ENCODE results near the gene CD2AP. TPM values are rescaled to one million over a fixed set of nuclear protein-coding genes. Genes with fewer than 3 reads are reported as not detected.

CD2AP gene
- total RNA-seq, 2 experiments from 2014 or later, result 28.3 to 29.2 TPM

DNA sequence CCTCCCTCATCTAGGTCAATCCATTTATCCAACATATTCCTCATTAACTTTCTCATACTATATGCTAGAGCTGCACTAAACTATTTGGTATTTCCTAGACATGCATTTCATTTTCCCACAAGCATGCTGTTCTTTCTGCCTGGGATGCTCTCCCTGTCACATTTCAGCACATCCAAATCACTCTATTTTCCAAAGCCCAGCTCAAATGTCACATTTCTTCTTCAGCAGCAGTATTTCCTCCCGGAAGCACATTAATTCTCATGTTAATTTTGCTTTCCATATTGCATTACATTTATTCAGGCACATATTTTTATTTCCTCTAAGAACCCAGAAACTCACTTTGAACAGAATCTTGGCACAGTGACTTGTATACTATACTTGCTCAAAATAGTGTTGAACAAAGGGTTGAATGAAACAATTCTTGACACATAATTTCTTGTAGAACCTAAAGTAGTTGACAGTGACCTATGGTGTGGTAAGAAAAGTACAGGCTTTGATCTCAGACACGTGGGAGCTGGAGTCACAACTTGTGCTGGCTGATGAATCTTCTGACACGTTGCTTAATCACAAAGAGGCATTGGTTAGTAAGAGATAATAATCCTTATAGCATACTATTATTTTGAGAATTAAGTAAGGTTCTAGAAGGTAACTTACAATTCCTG is 30.8 kb upstream of the CD2AP start:
- ATAC-seq (peak; percentile 92), DNase-seq (peak; percentile 43)
- intact Hi-C loops (cut with micrococcal nuclease), result no loop called here
- TF ChIP-seq, protein P1, sequence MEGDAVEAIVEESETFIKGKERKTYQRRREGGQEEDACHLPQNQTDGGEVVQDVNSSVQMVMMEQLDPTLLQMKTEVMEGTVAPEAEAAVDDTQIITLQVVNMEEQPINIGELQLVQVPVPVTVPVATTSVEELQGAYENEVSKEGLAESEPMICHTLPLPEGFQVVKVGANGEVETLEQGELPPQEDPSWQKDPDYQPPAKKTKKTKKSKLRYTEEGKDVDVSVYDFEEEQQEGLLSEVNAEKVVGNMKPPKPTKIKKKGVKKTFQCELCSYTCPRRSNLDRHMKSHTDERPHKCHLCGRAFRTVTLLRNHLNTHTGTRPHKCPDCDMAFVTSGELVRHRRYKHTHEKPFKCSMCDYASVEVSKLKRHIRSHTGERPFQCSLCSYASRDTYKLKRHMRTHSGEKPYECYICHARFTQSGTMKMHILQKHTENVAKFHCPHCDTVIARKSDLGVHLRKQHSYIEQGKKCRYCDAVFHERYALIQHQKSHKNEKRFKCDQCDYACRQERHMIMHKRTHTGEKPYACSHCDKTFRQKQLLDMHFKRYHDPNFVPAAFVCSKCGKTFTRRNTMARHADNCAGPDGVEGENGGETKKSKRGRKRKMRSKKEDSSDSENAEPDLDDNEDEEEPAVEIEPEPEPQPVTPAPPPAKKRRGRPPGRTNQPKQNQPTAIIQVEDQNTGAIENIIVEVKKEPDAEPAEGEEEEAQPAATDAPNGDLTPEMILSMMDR (IDR thresholded peaks at IDR 0.05), result no peak
- Mint-ChIP-seq H3K4me3 (no peak overlapping the region), H3K36me3 (ENCODE audit: low read depth) (no peaks in the 10 kb centered on the region), H3K27me3 (no peaks in the 10 kb centered on the region), H3K27ac (no peak overlapping the region), H3K4me1 (ENCODE audit: low read depth) (peaks cover 13% of the 10 kb centered on the region), H3K9me3 (no peaks in the 10 kb centered on the region)
- ChIA-PET POLR2A (no interaction called here), CTCF (no interaction called here)

DNA sequence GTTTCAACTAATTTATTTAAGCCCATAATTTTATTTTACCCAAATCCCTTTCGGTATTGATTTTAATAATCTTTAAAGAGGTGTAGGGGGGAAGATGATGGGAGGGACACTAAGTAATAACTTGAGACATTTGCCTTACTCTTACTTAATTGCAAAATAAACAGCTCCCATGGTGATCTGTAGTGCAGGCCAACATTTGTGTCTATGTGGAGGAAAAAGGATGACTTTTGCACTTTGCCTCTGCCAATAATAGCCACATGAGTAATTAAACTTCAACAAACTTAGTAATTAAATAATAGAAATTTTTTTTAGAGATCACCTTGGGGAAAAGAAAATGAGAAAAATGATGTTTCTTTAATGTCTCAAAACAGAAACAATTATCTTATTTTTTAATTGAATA is 29.9 kb upstream of the CD2AP start:
- TF ChIP-seq, protein P1 (IDR thresholded peaks at IDR 0.05), result no peak
- Mint-ChIP-seq H3K4me1 (ENCODE audit: low read depth) (peaks cover 13% of the 10 kb centered on the region), H3K27me3 (no peaks in the 10 kb centered on the region), H3K27ac (no peak overlapping the region), H3K9me3 (no peaks in the 10 kb centered on the region), H3K36me3 (ENCODE audit: low read depth) (no peaks in the 10 kb centered on the region), H3K4me3 (no peak overlapping the region)
- ChIA-PET CTCF (no interaction called here), POLR2A (no interaction called here)
- ATAC-seq (no peak), DNase-seq (no peak)
- intact Hi-C loops (cut with micrococcal nuclease), result no loop called here

DNA sequence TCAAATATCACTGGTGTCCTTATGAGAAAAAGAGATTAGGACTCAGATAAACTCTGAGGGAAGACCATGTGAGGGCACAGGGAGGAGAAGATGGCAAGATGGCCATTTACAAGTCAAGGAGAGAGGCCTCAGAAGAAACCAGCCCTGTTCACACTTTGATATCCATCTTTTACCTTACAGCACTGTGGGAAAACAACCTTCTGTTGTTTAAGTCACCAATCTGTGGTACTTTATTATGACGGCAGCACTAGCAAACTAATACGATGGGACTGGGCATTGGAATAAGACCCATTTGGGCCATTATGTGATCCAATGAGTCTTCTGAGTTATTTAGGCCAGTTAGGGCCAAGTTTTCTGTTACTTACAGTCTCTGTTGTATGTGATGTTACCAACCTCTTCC is 26.4 kb upstream of the CD2AP start:
- ChIA-PET POLR2A (no interaction called here), CTCF (no interaction called here)
- Mint-ChIP-seq H3K9me3 (no peaks in the 10 kb centered on the region), H3K27me3 (no peaks in the 10 kb centered on the region), H3K36me3 (ENCODE audit: low read depth) (no peaks in the 10 kb centered on the region), H3K4me1 (ENCODE audit: low read depth) (peaks cover 10% of the 10 kb centered on the region), H3K4me3 (no peak overlapping the region), H3K27ac (no peak overlapping the region)
- intact Hi-C loops (cut with micrococcal nuclease), result no loop called here
- no peak for ATAC-seq
- TF ChIP-seq, protein P1 (IDR thresholded peaks at IDR 0.05), result no peak
- DNase-seq, result no peak

DNA sequence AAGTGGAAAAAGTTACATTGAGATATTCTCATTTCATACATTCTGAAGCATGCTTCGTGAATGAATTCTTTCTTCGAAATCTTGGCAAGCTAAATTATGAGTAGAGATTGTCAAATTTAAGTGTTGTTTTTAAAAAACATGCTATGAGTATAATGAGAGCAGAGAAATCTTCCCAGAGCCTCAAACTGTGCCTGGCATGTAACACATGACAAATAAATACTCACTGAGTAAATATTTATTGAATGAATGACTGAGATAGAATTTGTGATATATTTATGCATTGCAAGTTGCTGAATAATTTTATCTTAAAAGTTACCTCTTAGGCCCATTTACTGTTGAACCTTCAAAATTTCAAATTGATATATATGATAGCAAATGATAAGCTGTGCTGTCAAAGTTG is 24.7 kb upstream of the CD2AP start:
- H3K4me1 Mint-ChIP-seq (ENCODE audit: low read depth), result no peaks in the 10 kb centered on the region
- no peaks in the 10 kb centered on the region for H3K36me3 Mint-ChIP-seq (ENCODE audit: low read depth)
- intact Hi-C loops (cut with micrococcal nuclease), result no loop called here
- H3K9me3 Mint-ChIP-seq, result no peaks in the 10 kb centered on the region
- H3K27ac Mint-ChIP-seq, result no peak overlapping the region
- TF ChIP-seq, protein P1 (IDR thresholded peaks at IDR 0.05), result no peak
- no peak for ATAC-seq
- no peak overlapping the region for H3K4me3 Mint-ChIP-seq
- CTCF ChIA-PET, result interaction anchor here (1.1 kb wide), 1 partner anchor 38 kb away, joined by 3 read pairs; no protein-coding TSS in a partner anchor
- POLR2A ChIA-PET, result interaction anchor here (0.6 to 1.3 kb wide), 2 partner anchors 26 to 331 kb away, joined by 3 to 5 read pairs; no protein-coding TSS in a partner anchor
- H3K27me3 Mint-ChIP-seq, result no peaks in the 10 kb centered on the region
- no peak for DNase-seq

DNA sequence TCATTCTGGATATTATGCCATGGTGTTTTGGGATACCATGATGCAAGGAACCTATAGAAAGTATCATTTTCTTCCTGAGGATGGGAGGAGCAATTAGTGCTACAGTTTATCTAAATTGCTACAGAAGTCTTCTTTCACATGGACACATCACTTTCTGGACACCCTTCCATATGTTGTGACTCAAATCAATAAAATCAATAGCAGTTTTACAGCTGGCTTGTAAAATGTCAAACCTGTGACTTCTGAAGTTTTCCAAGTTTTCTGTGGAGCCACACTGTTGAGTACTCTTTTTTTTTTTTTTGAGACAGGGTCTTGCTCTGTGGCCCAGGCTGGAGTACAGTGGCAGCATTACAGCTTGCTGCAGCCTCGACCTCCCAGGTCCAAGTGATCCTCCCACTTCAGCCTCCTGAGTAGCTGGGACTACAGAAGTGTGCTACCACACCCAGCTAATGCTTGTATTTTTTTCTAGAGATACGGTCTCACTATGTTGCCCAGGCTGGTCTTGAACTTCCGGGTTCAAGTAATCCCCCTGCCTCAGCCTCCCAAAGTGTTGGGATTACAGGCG is 24.1 kb upstream of the CD2AP start:
- ChIA-PET CTCF (interaction anchor here (1.1 kb wide), 1 partner anchor 39 kb away, joined by 3 read pairs; no protein-coding TSS in a partner anchor), POLR2A (interaction anchor here (0.6 to 1.3 kb wide), 2 partner anchors 25 to 330 kb away, joined by 3 to 5 read pairs; no protein-coding TSS in a partner anchor)
- H3K4me1 Mint-ChIP-seq (ENCODE audit: low read depth), result no peaks in the 10 kb centered on the region
- H3K9me3 Mint-ChIP-seq, result no peaks in the 10 kb centered on the region
- no peak overlapping the region for H3K4me3 Mint-ChIP-seq
- TF ChIP-seq, protein P1 (IDR thresholded peaks at IDR 0.05), result no peak
- H3K27ac Mint-ChIP-seq, result no peak overlapping the region
- intact Hi-C loops (cut with micrococcal nuclease), result no loop called here
- ATAC-seq, result no peak
- no peak for DNase-seq
- H3K27me3 Mint-ChIP-seq, result no peaks in the 10 kb centered on the region
- H3K36me3 Mint-ChIP-seq (ENCODE audit: low read depth), result no peaks in the 10 kb centered on the region
